ENCODE measurements around the gene NUP188. TPM values are rescaled to one million over a fixed set of nuclear protein-coding genes. Genes with fewer than 3 reads are reported as not detected.

NUP188 gene
- total RNA-seq, 1 donor = 59.2 TPM

GRCh38 chr9:128933731-128934130 lies 13.8 kb upstream of the NUP188 start:
- no peak for TF ChIP-seq CTCF (IDR thresholded peaks at IDR 0.05; ENCODE audit: insufficient read depth, low read depth, low read length)
- no peak overlapping the region for H3K4me3 ChIP-seq (ENCODE audit: low read depth, low read length)
- no peak for DNase-seq (ENCODE audit: low read depth)

GRCh38 chr9:128936171-128936865 lies 11.2 kb upstream of the NUP188 start:
- no peak for TF ChIP-seq CTCF (IDR thresholded peaks at IDR 0.05; ENCODE audit: insufficient read depth, low read depth, low read length)
- DNase-seq (ENCODE audit: low read depth) = no peak
- H3K4me3 ChIP-seq (ENCODE audit: low read depth, low read length) = no peak overlapping the region

GRCh38 chr9:128937310-128938165 lies 10.0 kb upstream of the NUP188 start:
- TF ChIP-seq CTCF (IDR thresholded peaks at IDR 0.05; ENCODE audit: insufficient read depth, low read depth, low read length) = no peak
- no peak overlapping the region for H3K4me3 ChIP-seq (ENCODE audit: low read depth, low read length)
- no peak for DNase-seq (ENCODE audit: low read depth)

GRCh38 chr9:128940271-128940921 lies 7.1 kb upstream of the NUP188 start:
- TF ChIP-seq CTCF (IDR thresholded peaks at IDR 0.05; ENCODE audit: insufficient read depth, low read depth, low read length) = no peak
- no peak overlapping the region for H3K4me3 ChIP-seq (ENCODE audit: low read depth, low read length)
- DNase-seq (ENCODE audit: low read depth) = no peak

GRCh38 chr9:128940946-128941755 lies 6.3 kb upstream of the NUP188 start:
- no peak for DNase-seq (ENCODE audit: low read depth)
- H3K4me3 ChIP-seq (ENCODE audit: low read depth, low read length) = no peak overlapping the region
- TF ChIP-seq CTCF (IDR thresholded peaks at IDR 0.05; ENCODE audit: insufficient read depth, low read depth, low read length) = no peak
